CD14-positive monocyte (primary cell): ENCODE data around the gene ZBED4. TPM values are rescaled to one million over a fixed set of nuclear protein-coding genes. Genes with fewer than 3 reads are reported as not detected.

Source experiments
- DNase-seq, 3 donors: peaks; one replicate each; pipeline ENCODE4 v3.0.0-alpha.2; 2011 to 2022
- H2AFZ ChIP-seq: 2 replicates; pipeline ENCODE4 v1.6.0; 2012; ENCODE audit warnings: mild to moderate bottlenecking, low read depth, low read length, inconsistent platforms; ENCODE audit not compliant: insufficient read depth, poor library complexity, severe bottlenecking
- H3K27ac ChIP-seq, 2 donors: 1 replicate in 1 of 2; 2 replicates in 1 of 2; pipeline ENCODE4 v1.5.1; 2012 to 2013; ENCODE audit warnings: low read length in 2 of 2, control low read depth in 1 of 2, inconsistent platforms in 1 of 2, low read depth in 1 of 2, mild to moderate bottlenecking in 1 of 2
- H3K27me3 ChIP-seq, 2 donors: one replicate each; pipeline versions ENCODE4 v1.6.0 to v1.6.1; 2011 to 2013; ENCODE audit warnings: low read length in 2 of 2; ENCODE audit not compliant: control insufficient read depth in 2 of 2, insufficient read depth in 2 of 2
- H3K36me3 ChIP-seq, 2 donors: replicated peaks in 1 of 2; 1 replicate in 1 of 2; 2 replicates in 1 of 2; pipeline versions ENCODE4 v1.5.1 to v1.6.1; 2012 to 2013; ENCODE audit warnings: low read length in 2 of 2, control low read depth in 1 of 2, inconsistent platforms in 1 of 2, mild to moderate bottlenecking in 1 of 2; ENCODE audit not compliant: insufficient read depth in 2 of 2, control insufficient read depth in 1 of 2
- H3K4me1 ChIP-seq, 2 donors: 1 replicate in 1 of 2; 2 replicates in 1 of 2; pipeline versions ENCODE4 v1.5.1 to v1.6.1; 2012 to 2013; ENCODE audit warnings: low read length in 2 of 2, control low read depth in 1 of 2, inconsistent platforms in 1 of 2, mild to moderate bottlenecking in 1 of 2, moderate library complexity in 1 of 2; ENCODE audit not compliant: insufficient read depth in 2 of 2, control insufficient read depth in 1 of 2
- H3K4me2 ChIP-seq: replicated peaks from 2 replicates; pipeline ENCODE3; 2012; ENCODE audit warnings: low read length, moderate library complexity, mild to moderate bottlenecking; ENCODE audit not compliant: poor library complexity, severe bottlenecking; ENCODE audit errors: extremely low read depth
- H3K4me3 ChIP-seq, 3 experiments: fragments of 200-600 bp in 1 of 3; sonication (generic) in 1 of 3; replicated peaks in 1 of 3; 1 replicate in 2 of 3; 2 replicates in 1 of 3; pipeline ENCODE4 v1.5.1; 2011 to 2013; ENCODE audit warnings: low read length in 3 of 3, mild to moderate bottlenecking in 3 of 3, control low read depth in 2 of 3, low read depth in 2 of 3, inconsistent platforms in 1 of 3, moderate library complexity in 1 of 3
- H3K79me2 ChIP-seq: 2 replicates; pipeline ENCODE4 v1.6.0; 2012; ENCODE audit warnings: mild to moderate bottlenecking, control low read depth, inconsistent platforms, low read length, moderate library complexity; ENCODE audit not compliant: insufficient read depth
- H3K9ac ChIP-seq: 2 replicates; pipeline ENCODE4 v1.6.0; 2017; ENCODE audit warnings: low read length, mild to moderate bottlenecking; ENCODE audit not compliant: insufficient read depth, poor library complexity, severe bottlenecking
- H3K9me3 ChIP-seq, 2 donors: replicated peaks in 1 of 2; 1 replicate in 1 of 2; 2 replicates in 1 of 2; pipeline versions ENCODE4 v1.5.1 to v1.6.1; 2012 to 2013; ENCODE audit warnings: low read length in 2 of 2, control low read depth in 1 of 2; ENCODE audit not compliant: control insufficient read depth in 1 of 2, insufficient read depth in 1 of 2
- H4K20me1 ChIP-seq: 2 replicates; pipeline ENCODE4 v1.6.0; 2012; ENCODE audit warnings: mild to moderate bottlenecking, low read length, control low read depth, moderate library complexity; ENCODE audit not compliant: insufficient read depth
- H3K27ac Mint-ChIP-seq, 7 donors: one replicate each; pipeline ENCODE4 v1.8.0; 2020; ENCODE audit warnings: mild to moderate bottlenecking in 7 of 7, mixed read lengths in 7 of 7, moderate library complexity in 6 of 7, inconsistent platforms in 2 of 7
- H3K27me3 Mint-ChIP-seq, 3 donors: one replicate each; pipeline ENCODE4 v1.8.0; 2021 to 2022; ENCODE audit warnings: low read depth in 3 of 3, mild to moderate bottlenecking in 3 of 3, mixed read lengths in 3 of 3, moderate library complexity in 3 of 3, inconsistent platforms in 1 of 3
- H3K36me3 Mint-ChIP-seq, 2 donors: one replicate each; pipeline ENCODE4 v1.8.0; 2020; ENCODE audit warnings: mixed read lengths in 2 of 2, inconsistent platforms in 1 of 2, mild to moderate bottlenecking in 1 of 2
- H3K4me1 Mint-ChIP-seq: one replicate; pipeline ENCODE4 v1.8.0; 2020; ENCODE audit warnings: mild to moderate bottlenecking, mixed read lengths
- H3K4me3 Mint-ChIP-seq, 2 donors: one replicate each; pipeline ENCODE4 v1.8.0; 2020; ENCODE audit warnings: mild to moderate bottlenecking in 2 of 2, mixed read lengths in 2 of 2, moderate library complexity in 1 of 2
- H3K9me3 Mint-ChIP-seq, 7 donors: one replicate each; pipeline ENCODE4 v1.8.0; 2020 to 2022; ENCODE audit warnings: mixed read lengths in 7 of 7, mild to moderate bottlenecking in 6 of 7, moderate library complexity in 6 of 7, inconsistent platforms in 2 of 7
- CTCF ChIP-seq: fragments of 200-600 bp; IDR thresholded peaks from one replicate; pipeline ENCODE4 v1.8.0; 2022; ENCODE audit warnings: antibody characterized with exemption, mild to moderate bottlenecking
- WGBS: methylation state at CpG from one replicate; pipeline ENCODE4 v1.1.5; 2013; ENCODE audit warnings: missing lambda C conversion rate; ENCODE audit not compliant: insufficient coverage; 5-methylcytosine and 5-hydroxymethylcytosine counted together
- intact Hi-C, 2 donors: fragments of 100-400 bp; cut with micrococcal nuclease; formaldehyde crosslinking; loops; one replicate each; pipeline versions ENCODE4 v1.15.0 to v1.15.1; 2023
- polyA plus RNA-seq, 3 donors: library from polyadenylated mRNA; depleted of rRNA in 1 of 3; unstranded in 2 of 3; stranded (reverse) in 1 of 3; fragments of 300-500 nt in 2 of 3; fragments of >200 nt in 1 of 3; fragmentation: Illumina TruSeq in 2 of 3; gene quantifications; 1 replicate in 2 of 3; 2 replicates in 1 of 3; pipeline ENCODE4 v1.2.3, GENCODE V29; 2012 to 2021

The ZBED4 gene
- polyA plus RNA-seq, 3 donors, result 3.8 to 8.2 (median 5.7) TPM

- Histone ChIP-seq H3K4me2 (peak overlapping the region; percentile 25), H2AFZ (no peak overlapping the region), H3K4me3 (no peak overlapping the region), H4K20me1 (peaks cover 5% of the 10 kb centered on the region), H3K9me3 (no peaks in the 10 kb centered on the region), H3K79me2 (peaks cover under 1% of the 10 kb centered on the region), H3K9ac (no peak overlapping the region), H3K36me3 (no peaks in the 10 kb centered on the region), H3K27me3 (peaks cover 0 to 3% of the 10 kb centered on the region in 2 donors), H3K27ac (no peak overlapping the region), H3K4me1 (peaks cover 50 to 61% of the 10 kb centered on the region in 2 donors)
- peaks cover 2 to 10% (median 4%) of the 10 kb centered on the region in 3 donors for H3K27me3 Mint-ChIP-seq
- 3% methylated on average over 67 of the region's 75 CpGs for WGBS
- peaks cover 45% of the 10 kb centered on the region for H3K4me1 Mint-ChIP-seq
- intact Hi-C loops, result loop anchor here (1.0 to 10.0 kb wide), 2 partner anchors 101 to 275 kb away; partner anchors contain the start of gene SELENOO (in 1 of the 2)
- peak overlapping the region in 1 of 7 donors; percentile 61 for H3K27ac Mint-ChIP-seq
- H3K9me3 Mint-ChIP-seq, result no peaks in the 10 kb centered on the region
- H3K4me3 Mint-ChIP-seq, result no peak overlapping the region
- DNase-seq, result peak; percentile 43 to 71 (median 63)
- TF ChIP-seq CTCF, result peak; percentile 90
- peaks cover 8 to 16% of the 10 kb centered on the region in 2 donors for H3K36me3 Mint-ChIP-seq
Observed at GRCh38 chr22:49929211-49929979, 75.8 kb downstream of the ZBED4 start.

- DNase-seq, result no peak
- Histone ChIP-seq H4K20me1 (peaks cover 5% of the 10 kb centered on the region), H2AFZ (no peak overlapping the region), H3K36me3 (no peaks in the 10 kb centered on the region), H3K4me3 (no peak overlapping the region), H3K4me1 (peaks cover 55 to 66% of the 10 kb centered on the region in 2 donors), H3K79me2 (peaks cover 6% of the 10 kb centered on the region), H3K27me3 (peaks cover 0 to 3% of the 10 kb centered on the region in 2 donors), H3K27ac (no peak overlapping the region), H3K9ac (no peak overlapping the region), H3K4me2 (peak overlapping the region; percentile 25), H3K9me3 (no peaks in the 10 kb centered on the region)
- Mint-ChIP-seq H3K4me3 (no peak overlapping the region), H3K27ac (peak overlapping the region in 4 of 7 donors; percentile 35 to 61 (median 56)), H3K4me1 (peaks cover 44% of the 10 kb centered on the region), H3K9me3 (no peaks in the 10 kb centered on the region), H3K27me3 (peaks cover 2 to 10% (median 4%) of the 10 kb centered on the region in 3 donors), H3K36me3 (peaks cover 8 to 16% of the 10 kb centered on the region in 2 donors)
- WGBS, result 82% methylated on average over 21 of the region's 21 CpGs
- intact Hi-C loops, result loop anchor here (1.0 to 10.0 kb wide), 5 partner anchors 63 to 605 kb away; partner anchors contain the start of genes SELENOO (in 1 of the 2) and TYMP (in 1 of the 2)
- no peak for TF ChIP-seq CTCF
Observed at GRCh38 chr22:49929994-49930575, 76.4 kb downstream of the ZBED4 start.
